Ureter (tissue), 1 donor: ENCODE results near the gene CHRM4. TPM values are rescaled to one million over a fixed set of nuclear protein-coding genes. Genes with fewer than 3 reads are reported as not detected.
A peak's percentile ranks its signal among the peaks of the same experiment; 100 is the strongest.

Experiments used
- DNase-seq: peaks from one replicate; pipeline ENCODE4 v3.0.0-alpha.2; 2020; ENCODE audit warnings: low spot score
- total RNA-seq: library from RNA; stranded (reverse); gene quantifications from one replicate; pipeline ENCODE4 v1.2.4, GENCODE V29; 2023
- donor health status: DM: yes; HTN: yes; CAD: no.

Gene CHRM4
- total RNA-seq, 1 donor from 2014 or later: not detected

DNA sequence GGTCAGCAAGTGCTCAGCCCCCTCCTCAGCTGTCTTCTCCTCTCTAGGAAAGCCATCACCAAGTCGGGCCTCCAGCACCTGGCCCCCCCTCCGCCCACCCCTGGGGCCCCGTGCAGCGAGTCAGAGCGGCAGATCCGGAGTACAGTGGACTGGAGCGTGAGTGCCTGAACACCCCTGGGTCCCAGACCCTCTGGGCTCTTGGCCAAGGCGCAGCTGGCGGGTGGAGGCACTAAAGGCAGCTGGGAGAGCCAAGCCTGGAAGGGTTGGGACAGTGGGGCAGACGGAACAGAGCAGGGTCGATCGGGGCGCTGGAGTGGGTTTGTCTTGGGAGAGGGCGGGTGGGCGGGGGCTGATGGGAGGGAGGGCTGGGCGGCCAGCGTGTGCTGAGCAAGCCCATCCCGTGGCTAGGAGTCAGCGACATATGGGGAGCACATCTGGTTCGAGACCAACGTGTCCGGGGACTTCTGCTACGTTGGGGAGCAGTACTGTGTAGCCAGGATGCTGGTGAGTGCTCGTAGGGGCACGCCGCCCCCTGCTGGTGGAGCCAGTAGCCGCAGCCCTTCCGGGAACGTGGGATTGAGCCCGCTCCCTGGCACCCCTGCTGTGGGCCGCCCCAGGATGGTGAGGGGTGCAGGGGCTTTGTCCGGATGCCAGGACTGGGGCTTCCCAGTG lies 24.2 kb downstream of the CHRM4 start:
- DNase-seq: no peak

DNA sequence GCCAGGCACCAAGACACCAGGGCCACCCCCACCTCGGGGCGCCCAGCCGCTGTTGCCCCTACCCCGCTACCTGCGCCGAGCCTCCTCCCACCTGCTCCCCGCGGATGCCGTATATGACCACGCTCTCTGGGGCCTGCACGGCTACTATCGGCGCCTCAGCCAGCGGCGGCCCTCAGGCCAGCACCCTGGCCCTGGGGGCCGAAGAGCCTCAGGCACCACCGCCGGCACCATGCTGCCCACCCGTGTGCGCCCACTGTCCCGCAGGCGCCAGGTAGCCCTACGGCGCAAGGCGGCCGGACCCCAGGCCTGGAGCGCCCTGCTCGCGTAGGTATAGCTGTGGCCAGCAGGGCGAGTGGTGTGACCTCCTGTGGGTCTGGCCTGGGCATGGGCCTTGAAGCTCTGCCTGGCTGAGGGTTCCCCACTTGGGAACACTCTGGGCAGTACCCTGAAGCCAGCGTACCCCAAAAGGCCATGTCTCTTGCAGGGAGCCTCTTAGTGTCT lies 24.9 kb downstream of the CHRM4 start:
- no peak for DNase-seq

DNA sequence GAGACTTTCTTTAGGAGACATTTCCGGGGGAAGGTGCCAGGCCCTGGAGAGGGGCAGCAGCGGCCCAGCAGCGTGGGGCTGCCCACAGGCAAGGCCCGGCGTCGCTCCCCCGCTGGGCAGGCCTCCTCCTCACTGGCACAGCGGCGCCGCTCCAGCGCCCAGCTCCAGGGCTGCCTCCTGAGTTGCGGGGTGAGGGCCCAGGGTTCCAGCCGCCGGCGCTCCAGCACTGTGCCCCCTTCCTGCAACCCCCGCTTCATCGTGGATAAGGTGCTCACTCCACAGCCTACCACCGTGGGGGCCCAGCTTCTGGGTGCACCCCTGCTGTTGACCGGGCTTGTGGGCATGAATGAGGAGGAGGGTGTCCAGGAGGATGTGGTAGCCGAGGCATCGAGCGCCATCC lies 25.3 kb downstream of the CHRM4 start:
- DNase-seq: no peak

DNA sequence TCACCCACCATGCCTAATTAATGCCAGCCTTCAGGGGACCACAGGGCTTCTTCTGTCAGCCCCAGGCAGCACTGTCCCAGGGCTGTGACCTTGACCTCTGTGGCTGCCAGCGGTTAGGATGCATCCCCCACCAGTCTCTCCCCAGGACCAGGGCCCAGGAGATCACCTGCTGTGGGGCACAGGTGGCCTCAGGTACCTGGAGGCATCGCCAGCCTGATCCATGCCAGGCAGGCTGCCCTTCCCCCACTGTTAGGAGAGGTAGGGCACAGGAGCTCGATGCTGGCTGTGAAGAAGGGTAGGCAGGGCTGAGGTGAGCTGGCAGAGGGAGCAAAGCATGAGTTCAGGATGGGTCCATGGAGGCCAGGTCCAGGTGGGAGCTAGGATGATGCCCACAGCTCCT lies 26.8 kb downstream of the CHRM4 start:
- DNase-seq: no peak

DNA sequence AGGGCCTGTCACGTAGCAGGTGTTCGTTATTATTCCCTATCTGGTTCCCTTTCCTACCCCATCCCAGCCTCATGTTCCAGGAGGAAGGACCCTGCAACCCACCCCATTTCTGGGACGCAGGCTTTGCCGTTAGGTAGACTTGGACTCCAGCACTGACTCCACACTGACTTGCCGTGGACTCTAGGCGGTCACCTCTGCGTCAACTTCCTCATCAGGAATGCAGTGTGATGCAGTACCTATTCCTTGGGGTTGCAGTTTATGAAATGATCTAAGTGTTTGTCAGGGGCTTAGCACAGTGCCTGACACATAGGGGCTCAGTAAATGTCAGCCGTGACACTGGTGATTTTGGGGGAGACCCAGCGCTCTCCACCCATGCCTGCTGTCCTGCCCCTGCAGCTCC lies 27.5 kb downstream of the CHRM4 start:
- no peak for DNase-seq

DNA sequence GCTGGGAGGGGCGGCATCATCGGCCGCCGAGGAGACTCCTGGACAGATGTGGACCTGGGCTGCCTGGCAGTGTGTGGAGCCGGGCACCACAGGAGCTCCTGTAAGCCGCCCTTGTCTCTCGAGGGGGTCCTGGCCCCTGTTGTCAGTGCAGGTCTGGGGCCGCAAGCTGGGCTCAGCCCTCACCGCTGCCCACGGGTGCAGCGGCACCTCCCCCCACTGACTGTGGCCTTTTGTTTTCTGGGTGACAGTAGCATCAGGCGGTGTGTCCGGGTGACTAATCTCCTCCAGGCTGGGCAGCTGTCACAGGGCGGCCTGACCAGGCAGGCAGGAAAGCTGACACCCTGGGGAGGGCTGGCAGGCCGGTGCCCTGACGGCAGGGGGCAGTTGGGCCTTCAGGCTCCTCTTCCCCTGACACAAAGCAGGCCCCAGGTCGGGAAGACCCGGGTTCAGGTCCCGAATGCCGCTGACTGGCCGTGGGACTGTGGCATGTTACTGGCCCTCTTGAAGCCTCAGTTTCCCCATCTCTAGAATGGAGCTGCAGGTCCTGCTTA lies 28.0 kb downstream of the CHRM4 start:
- no peak for DNase-seq

- DNase-seq: peak; percentile 79
These were observed 28.6 kb downstream of the CHRM4 start for GRCh38 chr11:46363031-46363407.

GRCh38 chr11:46362156-46363030 lies 29.2 kb downstream of the CHRM4 start:
- DNase-seq: no peak

- DNase-seq: peak; percentile 69
These were observed 30.1 kb downstream of the CHRM4 start for GRCh38 chr11:46361283-46362155.

DNA sequence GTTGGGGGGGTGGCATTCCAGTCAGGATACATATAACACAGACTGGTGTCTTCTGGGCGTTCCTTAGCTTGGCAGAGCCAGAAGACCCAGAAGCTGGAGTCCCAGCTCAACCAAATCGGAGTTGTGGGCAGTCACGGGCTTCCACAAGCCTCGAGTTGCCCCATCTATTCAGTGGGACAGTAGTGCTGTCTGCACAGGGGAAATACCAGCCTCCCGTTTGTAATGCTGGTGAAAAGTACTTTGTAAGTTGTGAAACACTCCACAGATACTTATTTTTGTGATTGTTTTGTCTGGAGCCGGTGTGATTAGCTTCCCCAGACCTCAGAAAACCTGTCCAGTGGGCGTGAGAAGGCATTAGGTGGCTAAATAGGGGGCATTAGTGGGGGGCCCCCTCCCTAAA lies 30.7 kb downstream of the CHRM4 start:
- DNase-seq: no peak

- DNase-seq: no peak
These were observed 31.6 kb downstream of the CHRM4 start for GRCh38 chr11:46359953-46360352.

GRCh38 chr11:46357483-46357936 lies 34.1 kb downstream of the CHRM4 start:
- no peak for DNase-seq

- DNase-seq: no peak
These were observed 34.6 kb downstream of the CHRM4 start for GRCh38 chr11:46356924-46357482.

- DNase-seq: no peak
These were observed 37.9 kb downstream of the CHRM4 start for GRCh38 chr11:46353698-46354097.

- no peak for DNase-seq
These were observed 39.3 kb downstream of the CHRM4 start for GRCh38 chr11:46352063-46352841.

GRCh38 chr11:46351606-46352005 lies 40.0 kb downstream of the CHRM4 start:
- no peak for DNase-seq

- DNase-seq: no peak
These were observed 40.4 kb downstream of the CHRM4 start for GRCh38 chr11:46351148-46351547.

GRCh38 chr11:46350695-46351094 lies 40.9 kb downstream of the CHRM4 start:
- DNase-seq: no peak

DNA sequence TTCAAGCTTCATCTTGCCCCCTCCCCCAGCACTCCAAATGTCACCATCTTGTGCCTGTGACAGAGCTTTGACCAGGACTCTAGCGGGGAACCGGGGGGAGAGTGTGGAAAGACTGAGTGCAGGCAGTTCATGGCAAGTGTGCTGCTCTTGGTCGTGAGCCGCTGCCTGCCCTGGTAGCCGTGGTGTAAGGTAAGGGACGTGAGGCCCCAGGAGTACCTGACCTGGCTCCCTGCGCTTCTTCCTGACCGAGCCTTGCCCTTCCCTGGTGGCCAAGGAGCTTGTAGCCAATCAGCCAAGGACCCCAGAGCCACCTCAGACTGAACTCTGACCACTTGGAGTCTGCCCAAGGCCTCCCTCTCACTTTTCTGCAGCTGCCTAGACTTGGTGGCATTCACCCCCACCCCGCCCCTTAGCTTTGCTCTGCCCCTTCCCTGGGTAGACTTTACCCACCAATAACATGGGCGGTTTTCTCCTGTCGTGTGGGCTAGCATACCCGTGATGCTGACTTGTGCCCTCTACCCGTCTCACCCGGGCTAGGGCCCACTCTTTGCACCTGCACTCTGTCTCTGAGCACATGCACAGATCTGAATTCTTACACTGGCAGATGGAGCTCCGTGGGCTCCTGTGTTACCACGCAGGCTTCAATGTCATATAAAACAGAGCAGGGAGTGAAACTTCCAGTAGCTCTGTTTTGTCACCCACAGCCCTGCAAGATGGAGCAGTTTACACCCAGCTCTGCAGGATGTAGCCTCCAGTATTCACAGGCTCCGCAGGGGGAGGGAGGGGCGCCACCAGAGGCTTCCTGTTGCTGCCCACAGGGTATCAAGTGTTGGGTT lies 42.8 kb downstream of the CHRM4 start:
- DNase-seq: no peak
